Uterus (tissue), 2 donors: Measurements from ENCODE around the gene CDC5L.

Experiments used
- POLR2A ChIP-seq, 2 donors: fragments of 450-650 bp; IDR thresholded peaks; one replicate each; pipeline ENCODE4 v1.6.1; 2016; ENCODE audit warnings: antibody characterized with exemption in 2 of 2, mild to moderate bottlenecking in 1 of 2, moderate library complexity in 1 of 2
- TF ChIP-seq, protein P1 (sequence below), 4 experiments: fragments of 200-600 bp in 2 of 4; fragments of 450-650 bp in 2 of 4; sonication (generic) in 2 of 4; IDR thresholded peaks; one replicate each; pipeline ENCODE4 v1.5.1; 2016 to 2019; ENCODE audit warnings: antibody characterized with exemption in 4 of 4, mild to moderate bottlenecking in 2 of 4, moderate library complexity in 1 of 4

DNA sequence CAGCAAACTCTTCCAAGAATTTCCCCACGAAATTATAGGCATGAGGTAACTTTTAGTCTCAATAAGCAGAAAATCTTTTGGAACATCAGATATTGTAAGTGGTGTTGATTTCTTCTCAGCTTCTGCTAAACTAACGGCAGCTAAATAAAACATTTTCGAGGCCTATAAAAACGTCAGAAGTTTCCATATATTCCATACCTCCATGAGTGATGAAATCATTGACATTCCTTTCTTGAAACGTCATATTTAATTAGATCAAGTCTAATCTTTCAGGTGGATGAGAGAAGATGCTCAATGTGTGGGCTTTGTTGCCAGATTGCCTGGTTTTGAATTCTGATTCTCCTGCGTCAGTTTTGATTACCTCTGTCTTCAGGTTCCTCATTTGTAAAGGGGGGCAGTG is 81.3 kb downstream of the CDC5L start:
- TF ChIP-seq, protein P1, sequence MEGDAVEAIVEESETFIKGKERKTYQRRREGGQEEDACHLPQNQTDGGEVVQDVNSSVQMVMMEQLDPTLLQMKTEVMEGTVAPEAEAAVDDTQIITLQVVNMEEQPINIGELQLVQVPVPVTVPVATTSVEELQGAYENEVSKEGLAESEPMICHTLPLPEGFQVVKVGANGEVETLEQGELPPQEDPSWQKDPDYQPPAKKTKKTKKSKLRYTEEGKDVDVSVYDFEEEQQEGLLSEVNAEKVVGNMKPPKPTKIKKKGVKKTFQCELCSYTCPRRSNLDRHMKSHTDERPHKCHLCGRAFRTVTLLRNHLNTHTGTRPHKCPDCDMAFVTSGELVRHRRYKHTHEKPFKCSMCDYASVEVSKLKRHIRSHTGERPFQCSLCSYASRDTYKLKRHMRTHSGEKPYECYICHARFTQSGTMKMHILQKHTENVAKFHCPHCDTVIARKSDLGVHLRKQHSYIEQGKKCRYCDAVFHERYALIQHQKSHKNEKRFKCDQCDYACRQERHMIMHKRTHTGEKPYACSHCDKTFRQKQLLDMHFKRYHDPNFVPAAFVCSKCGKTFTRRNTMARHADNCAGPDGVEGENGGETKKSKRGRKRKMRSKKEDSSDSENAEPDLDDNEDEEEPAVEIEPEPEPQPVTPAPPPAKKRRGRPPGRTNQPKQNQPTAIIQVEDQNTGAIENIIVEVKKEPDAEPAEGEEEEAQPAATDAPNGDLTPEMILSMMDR (IDR thresholded peaks at IDR 0.05) = no peak
- TF ChIP-seq POLR2A (IDR thresholded peaks at IDR 0.05) = no peak
